Upper lobe of left lung (tissue), 4 donors: Measurements from ENCODE around the gene DCST1.

Experiments used
- CTCF ChIP-seq, 6 experiments: fragments of 450-650 bp in 4 of 6; fragments of 200-600 bp in 2 of 6; sonication (generic) in 2 of 6; IDR thresholded peaks; one replicate each; pipeline ENCODE4 v1.5.1; 2016 to 2019; ENCODE audit warnings: antibody characterized with exemption in 6 of 6
- EP300 ChIP-seq, 4 donors: sonication (generic); formaldehyde crosslinking; IDR thresholded peaks; one replicate each; pipeline ENCODE4 v1.5.1; 2017; ENCODE audit warnings: antibody characterized with exemption in 4 of 4, control low read depth in 2 of 4
- POLR2A ChIP-seq, 4 donors: fragments of 450-650 bp; IDR thresholded peaks; one replicate each; pipeline ENCODE4 v1.5.1; 2016 to 2017; ENCODE audit warnings: antibody characterized with exemption in 4 of 4, mild to moderate bottlenecking in 2 of 4
- POLR2AphosphoS5 ChIP-seq, 2 donors: sonication (generic); formaldehyde crosslinking; IDR thresholded peaks; one replicate each; pipeline ENCODE4 v1.5.1; 2017; ENCODE audit warnings: antibody characterized with exemption in 2 of 2

DNA sequence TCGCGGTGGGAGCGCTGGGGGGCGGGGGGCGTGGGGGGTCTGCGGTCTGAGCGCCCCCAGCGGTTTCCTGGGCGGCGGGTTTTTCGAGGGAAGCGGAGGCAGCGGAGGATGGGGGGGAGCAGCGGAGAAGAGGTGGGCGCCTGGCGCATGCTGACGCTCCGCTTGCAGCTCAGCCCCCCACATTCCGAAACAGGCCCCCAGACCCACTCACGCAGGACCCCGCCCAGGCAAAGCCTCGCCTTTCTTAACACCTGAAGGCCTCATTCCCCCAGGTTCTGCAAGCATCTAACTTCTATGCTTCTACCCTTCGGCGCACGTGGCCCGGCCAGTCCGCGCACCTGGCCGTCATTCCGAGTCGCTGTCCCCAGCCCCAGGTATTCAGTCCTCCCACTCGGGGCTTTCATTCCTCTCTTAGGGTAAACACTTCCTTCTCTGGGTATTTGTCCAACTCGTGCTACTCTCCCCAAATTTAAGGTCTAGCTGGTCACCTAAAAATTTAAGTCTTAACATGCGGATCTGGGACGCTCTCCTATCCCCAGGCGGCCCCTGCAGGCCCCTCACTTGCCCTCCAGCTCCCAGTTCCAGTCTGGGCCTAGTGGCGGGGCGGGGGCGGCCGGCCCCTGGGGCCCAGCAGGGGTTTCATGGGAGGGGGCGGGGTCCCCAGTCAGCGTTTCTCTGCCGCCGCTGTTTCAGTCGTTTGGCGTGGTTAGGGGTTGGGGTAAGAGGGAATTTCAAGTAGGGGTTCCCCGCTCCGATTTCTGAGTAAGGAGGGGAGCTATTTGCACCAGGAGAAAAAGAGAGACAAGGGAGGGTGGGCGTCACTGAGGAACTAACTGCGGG lies 33.8 kb upstream of the DCST1 start:
- TF ChIP-seq POLR2AphosphoS5 (IDR thresholded peaks at IDR 0.05) (no peak), POLR2A (IDR thresholded peaks at IDR 0.05) (no peak), CTCF (IDR thresholded peaks at IDR 0.05) (no peak), EP300 (IDR thresholded peaks at IDR 0.05) (no peak)
